Measurements from ENCODE around the gene TEAD3.

Gene TEAD3

DNA sequence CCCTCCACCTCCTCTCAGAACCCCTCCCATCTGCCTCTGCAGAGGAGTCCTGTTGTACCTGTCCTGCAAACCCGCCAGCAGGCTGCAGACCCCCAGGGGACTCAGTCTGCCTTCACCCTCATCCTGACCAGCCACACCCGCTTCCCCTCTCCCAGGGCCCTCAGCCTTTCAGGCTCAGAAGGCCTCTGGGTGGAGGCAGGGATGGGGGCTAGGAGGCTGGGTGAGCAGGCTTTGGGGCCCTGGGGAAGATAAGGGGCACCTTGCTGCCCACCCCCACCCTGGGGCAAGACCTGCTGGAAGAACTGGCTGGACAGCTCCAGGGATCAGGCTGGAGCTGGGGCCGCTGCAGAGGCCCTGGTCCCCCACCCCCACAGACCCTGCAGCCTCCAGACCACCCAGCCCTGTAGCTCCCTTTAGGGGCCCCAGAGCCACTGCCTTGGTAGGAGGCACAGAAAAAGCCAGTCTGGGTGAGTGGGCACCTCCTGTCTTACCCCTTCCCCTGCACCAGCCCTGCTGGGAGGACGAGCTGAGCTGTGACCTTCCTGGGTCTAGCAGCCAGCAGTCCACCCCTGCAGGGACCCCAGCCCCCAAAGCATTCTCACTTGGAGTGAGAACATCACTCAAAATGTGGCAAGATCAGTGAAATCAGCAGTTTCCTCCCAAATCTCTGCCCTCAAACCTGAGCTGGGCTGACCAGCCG is 5.2 kb downstream of the TEAD3 start:
- DNase-seq: no peak

GRCh38 chr6:35490821-35491557 is 5.9 kb downstream of the TEAD3 start:
- no peak for DNase-seq

DNA sequence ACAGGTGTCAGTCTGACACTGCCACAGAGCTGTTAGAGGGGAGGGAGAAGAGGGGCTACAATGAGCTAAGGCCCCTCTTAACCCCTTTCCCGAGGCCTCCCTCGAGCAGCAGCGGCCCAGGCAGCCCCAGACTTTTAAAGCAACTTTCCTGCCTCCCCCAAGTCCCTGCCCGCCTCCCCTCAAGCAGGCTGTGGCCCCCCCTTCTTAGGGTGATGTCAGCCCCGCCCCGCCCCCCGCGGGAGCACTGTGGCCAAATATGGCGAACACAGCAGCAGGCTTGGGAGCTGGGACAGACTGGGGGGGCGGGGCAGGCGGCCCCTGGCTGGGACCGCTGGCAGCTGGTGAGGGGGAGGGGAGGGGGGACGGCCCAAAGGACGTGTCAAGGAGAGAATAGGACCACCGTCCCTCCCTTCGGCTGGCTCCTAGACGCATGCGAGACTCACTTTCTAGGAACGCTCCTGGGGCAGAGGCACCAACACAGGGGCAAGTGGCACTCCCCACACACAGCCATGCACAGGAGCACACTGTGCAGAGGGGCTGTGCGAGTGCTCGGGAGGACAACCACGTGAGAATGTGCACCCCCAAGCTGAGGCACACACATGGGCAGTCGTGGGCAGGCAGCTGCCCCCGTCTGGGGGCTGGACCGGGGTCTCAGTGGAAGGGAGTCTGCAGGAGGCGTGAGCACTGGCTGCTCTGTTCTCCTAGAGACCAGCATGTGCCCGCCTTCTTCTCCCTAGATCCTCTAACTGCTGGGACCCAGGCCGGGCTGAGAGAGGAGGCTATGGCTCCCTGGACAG is 6.7 kb downstream of the TEAD3 start:
- DNase-seq: no peak

DNA sequence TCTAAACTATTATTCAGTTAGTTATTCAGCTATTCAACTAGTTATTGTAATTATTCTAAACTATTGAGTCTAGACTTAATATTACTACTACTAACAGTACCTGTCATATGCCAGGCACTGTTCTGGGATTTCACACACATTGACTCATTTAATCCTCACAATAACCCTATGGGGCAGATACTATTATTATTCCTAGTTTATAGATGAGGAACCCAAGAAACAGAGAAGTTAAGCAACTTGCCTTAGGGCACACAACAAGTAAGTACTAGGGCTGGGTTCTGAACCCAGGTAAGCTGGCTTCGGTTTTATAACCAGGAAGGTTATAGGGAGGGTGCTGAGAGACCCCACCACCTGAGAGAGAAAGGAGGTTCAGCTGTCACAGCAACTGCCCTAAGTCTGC is 7.8 kb downstream of the TEAD3 start:
- no peak for DNase-seq

GRCh38 chr6:35488517-35488862 is 8.4 kb downstream of the TEAD3 start:
- no peak for DNase-seq

- no peak for DNase-seq
Measured at GRCh38 chr6:35487658-35488516, 9.0 kb downstream of the TEAD3 start.

DNA sequence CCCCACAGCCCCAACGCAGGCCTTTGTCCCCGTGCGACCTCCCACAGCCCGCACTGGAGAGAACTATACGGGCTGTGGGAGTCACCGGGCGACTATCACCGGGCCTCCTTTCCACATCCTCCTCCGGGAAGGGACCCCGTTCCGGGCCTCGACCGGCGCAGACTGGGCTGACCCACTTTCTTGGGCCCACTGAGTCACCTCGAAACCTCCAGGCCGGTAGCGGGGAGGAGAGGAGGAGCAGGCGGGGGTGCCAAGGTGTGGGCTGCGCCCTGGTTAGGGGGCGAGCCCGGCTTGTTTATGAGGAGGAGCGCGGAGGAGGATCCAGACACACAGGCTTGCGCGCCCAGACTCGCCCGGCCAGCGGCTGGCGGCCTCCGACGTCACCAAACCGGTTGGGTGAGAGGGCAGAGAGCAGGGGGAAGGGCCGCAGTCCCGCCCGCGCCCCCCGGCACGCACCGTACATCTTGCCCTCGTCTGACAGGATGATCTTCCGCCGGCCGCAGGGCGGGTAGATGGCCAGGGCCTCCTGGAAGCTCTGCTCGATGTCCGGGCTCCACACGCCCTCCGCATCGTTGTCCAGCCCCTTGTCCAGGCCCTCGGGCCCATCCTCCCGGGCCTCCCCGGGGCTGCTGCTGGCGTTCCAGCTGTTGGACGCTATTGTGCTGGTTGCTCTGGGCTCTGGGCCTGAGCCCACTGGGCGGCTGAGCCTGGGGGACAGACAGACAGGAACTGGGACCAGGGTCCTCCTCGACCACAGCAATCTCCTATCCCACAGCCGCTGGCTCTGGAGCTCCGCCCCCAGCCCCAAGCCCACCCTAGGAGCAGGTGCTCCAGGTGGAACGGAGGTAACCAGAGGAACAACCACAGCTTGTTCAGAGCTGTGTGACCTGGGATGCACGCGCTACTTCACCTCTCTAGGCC is 10.6 kb downstream of the TEAD3 start:
- DNase-seq: no peak

DNA sequence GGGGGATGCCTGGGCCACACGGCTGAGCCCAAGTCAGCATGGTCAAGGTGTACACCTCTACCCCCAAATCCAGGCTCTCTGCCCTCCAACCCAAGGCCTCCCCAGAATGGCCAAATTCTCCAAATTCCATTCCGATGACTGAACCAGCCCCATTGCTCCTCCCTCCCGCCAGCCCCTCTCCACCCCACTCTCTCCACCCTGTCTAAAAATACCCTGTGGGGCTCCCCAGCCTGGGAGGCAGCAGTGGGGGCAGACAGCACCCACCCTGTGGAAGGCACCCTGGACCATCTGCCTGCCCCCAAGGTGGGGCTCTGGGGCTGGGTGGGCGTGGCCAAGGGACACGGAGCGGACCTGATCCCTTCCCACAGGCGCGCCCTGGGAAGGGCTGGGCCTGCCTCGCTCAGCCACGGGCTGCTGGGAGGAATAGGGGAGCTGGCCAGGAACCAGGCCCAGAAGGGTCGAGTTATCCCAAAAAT is 11.4 kb downstream of the TEAD3 start:
- DNase-seq: no peak

GRCh38 chr6:35484921-35485392 is 11.9 kb downstream of the TEAD3 start:
- no peak for DNase-seq

DNA sequence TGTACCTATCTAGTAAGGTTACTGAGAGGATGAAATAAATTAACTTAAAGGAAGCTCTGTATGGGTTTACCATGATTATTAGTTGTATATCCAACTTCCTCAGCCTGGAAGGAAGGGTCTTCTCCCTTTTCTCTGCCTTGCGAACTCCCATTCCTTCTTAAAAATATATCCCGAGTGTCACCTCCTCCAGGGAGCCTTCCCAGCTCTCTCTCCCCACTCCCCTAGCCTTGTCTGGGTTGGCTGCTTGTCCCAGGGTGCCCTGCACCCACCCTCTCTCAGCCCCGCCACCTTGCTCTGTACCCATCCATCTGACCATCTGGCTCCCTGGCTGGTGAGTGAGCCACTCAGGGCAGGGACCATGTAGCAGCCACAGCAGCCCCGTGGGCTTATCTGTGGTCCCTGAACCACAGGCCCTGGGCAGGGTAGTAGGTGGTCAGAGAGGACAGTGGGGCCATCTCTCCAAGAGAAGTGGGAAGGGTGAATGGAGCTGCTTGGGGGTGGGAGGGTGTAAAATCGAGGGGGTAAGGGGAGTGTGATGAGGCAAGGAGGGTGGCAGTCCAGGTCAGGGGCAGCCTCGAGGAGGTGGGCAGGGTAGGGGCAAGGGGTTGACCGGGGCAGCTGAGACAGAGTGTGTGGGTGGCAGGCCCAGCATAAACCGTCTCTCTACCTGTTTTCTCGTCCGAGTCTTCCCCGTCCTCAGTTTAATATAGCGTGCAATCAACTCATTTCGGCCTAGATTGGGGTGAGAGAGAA is 12.8 kb downstream of the TEAD3 start:
- DNase-seq: no peak

- DNase-seq: no peak
Measured at GRCh38 chr6:35483490-35483889, 13.4 kb downstream of the TEAD3 start.

DNA sequence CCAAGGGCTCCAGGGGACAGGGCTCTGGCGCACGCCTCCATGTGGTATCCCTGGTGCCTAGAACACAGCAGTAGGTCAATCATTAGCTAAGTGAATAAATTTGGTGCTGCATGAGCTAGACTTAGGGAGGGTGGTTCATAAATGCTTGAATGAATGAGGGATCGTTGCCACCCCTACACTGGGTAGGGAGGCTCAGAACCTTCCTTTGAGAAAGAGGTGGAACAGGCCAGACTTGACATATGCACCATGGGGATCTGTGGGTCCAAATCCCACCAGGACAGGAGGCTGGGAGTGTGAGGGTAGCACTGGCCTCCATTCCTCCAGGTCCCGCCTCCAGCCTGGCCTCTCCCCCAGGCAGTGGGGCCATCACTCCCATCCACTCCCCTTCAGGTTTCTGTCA is 13.8 kb downstream of the TEAD3 start:
- no peak for DNase-seq

- DNase-seq: no peak
Measured at GRCh38 chr6:35481226-35481625, 15.7 kb downstream of the TEAD3 start.

- no peak for DNase-seq
Measured at GRCh38 chr6:35480176-35480575, 16.7 kb downstream of the TEAD3 start.

DNA sequence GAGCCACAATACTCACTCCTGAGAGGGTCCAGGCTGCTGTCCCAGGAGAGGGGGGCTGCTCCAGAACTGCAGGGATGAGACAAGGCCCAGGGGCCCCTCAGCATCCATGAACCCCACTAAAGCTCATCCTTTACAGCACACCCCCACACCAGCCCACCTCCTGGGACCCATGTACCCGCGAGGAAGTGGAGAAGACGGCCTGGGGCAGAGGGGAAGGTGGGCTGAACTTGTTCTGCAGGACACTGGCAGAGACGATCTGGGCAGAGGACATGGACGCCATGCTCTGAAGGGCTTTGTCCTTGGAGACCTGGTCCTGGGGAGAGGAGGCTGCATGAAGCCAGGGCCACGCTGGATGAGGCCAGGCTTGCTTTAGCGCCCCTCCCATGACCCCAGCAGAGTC is 18.6 kb downstream of the TEAD3 start:
- DNase-seq: no peak

GRCh38 chr6:35477551-35478179 is 19.2 kb downstream of the TEAD3 start:
- no peak for DNase-seq

DNA sequence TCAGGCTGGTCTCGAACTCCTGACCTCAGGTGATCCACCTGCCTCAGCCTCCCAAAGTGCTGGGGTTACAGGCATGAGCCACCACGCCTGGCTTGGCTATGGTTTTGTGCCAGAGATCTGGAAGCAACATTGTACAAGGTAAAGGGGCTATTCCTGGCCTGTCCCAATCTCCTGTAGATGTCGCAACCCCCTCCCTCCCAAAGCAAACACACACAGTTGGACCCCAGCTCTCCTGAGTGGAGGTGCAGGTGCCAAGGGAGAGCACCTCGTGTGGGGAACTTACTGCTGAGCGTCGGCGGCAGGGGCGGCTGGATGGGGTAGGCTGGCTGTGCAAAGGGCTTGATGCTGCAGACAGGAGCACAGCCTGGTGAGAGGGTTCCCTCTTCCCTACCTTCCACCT is 19.9 kb downstream of the TEAD3 start:
- no peak for DNase-seq

DNA sequence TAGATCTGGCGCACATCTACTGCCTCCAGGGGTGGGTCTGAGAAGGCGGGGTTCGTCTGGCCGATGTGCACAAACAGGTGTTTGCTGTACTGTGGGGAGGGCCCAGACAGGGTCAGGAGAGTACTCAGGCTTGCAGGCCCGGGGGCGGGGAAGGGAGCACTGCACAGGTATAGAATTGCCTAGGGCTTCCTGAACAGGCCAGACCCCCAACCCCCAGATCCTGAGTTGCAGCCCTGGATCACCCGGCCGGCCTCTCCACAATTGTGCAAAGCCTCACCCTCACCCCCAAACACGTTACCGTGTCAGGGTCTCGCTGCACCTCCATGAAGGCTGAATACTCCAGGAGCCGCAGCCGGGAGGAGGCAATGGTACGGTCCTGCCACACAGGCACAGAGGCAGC is 20.9 kb downstream of the TEAD3 start:
- DNase-seq: no peak

GRCh38 chr6:35475573-35475972 is 21.3 kb downstream of the TEAD3 start:
- DNase-seq: no peak

GRCh38 chr6:35474942-35475570 is 21.8 kb downstream of the TEAD3 start:
- no peak for DNase-seq

Data from activated effector memory CD4-positive, alpha-beta T cell treated with anti-CD3 and anti-CD28 coated beads, Interleukin-2, amount 50 U/mL, for 16 hours (primary cell).